ENCODE results near the gene TIE1. TPM values are rescaled to one million over a fixed set of nuclear protein-coding genes. Genes with fewer than 3 reads are reported as not detected.

TIE1 gene
- total RNA-seq, 1 experiment from 2014 or later: 1.2 TPM

DNA sequence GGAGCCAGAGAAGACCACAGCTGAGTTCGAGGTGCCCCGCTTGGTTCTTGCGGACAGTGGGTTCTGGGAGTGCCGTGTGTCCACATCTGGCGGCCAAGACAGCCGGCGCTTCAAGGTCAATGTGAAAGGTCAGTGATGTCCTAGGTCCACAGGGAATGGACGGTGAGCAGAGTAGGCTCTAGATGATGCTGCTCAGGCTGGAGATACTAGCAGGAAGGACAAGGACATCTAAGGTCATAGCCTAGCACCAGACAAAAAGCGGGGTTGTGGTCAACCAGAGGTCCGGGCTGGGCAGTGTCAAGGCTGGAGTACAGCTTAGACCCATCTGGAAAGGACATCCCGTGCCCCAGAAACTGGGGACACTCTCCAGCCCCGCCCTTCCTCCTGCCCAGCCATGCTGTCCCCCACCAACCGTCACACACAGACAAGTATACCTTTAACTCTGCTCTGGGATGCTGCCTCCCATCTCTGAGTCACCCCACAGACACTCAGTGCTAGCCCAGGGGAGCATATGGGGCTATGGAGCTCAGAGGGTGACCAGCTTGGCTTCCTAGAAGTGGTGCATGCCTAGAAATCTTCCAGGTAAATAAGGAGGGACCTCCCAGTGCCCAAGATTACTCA is 8.7 kb downstream of the TIE1 start:
- Histone ChIP-seq H3T11ph (ENCODE audit: low read length) (no peak overlapping the region), H3K9me3 (ENCODE audit: control insufficient read depth, low read depth, low read length) (no peaks in the 10 kb centered on the region), H2BK15ac (ENCODE audit: low read depth, low read length) (no peak overlapping the region), H3K9ac (ENCODE audit: extremely low read depth, insufficient read length, low read length) (no peak overlapping the region), H3K4ac (ENCODE audit: low read depth, low read length) (no peak overlapping the region), H2BK120ac (ENCODE audit: low read depth, low read length, poor library complexity, severe bottlenecking) (no peak overlapping the region), H4K8ac (replicated peaks; ENCODE audit: insufficient read length, low read depth, low read length) (no peak overlapping the region), H2BK20ac (ENCODE audit: low read depth, low read length, poor library complexity, severe bottlenecking) (no peak overlapping the region), H3K56ac (ENCODE audit: insufficient read length, low read depth, low read length) (no peak overlapping the region), H2BK5ac (ENCODE audit: insufficient read length, low read length) (no peak overlapping the region), H3K4me2 (ENCODE audit: insufficient read depth, insufficient read length, low read length) (no peak overlapping the region), H3K18ac (ENCODE audit: insufficient read length, low read depth, low read length) (no peak overlapping the region), H4K91ac (ENCODE audit: insufficient read length, low read depth, low read length) (no peak overlapping the region), H2AK5ac (ENCODE audit: insufficient read length, low read length) (no peak overlapping the region), H4K5ac (ENCODE audit: insufficient read length, low read depth, low read length) (no peak overlapping the region), H3K23me2 (ENCODE audit: insufficient read length, low read depth, low read length, poor library complexity, severe bottlenecking) (no peaks in the 10 kb centered on the region), H3K79me1 (ENCODE audit: insufficient read depth, low read depth, low read length, poor library complexity, severe bottlenecking) (no peaks in the 10 kb centered on the region), H3K27me3 (ENCODE audit: insufficient read depth, low read length) (no peaks in the 10 kb centered on the region), H2AFZ (ENCODE audit: low read length) (no peak overlapping the region), H3K27ac (ENCODE audit: insufficient read length, low read depth, low read length) (no peak overlapping the region), H4K20me1 (ENCODE audit: control insufficient read depth, insufficient read depth, insufficient read length) (no peaks in the 10 kb centered on the region), H3K23ac (ENCODE audit: insufficient read length, low read depth, low read length) (no peak overlapping the region), H2BK12ac (ENCODE audit: insufficient read length, low read depth, low read length) (no peak overlapping the region), H3K79me2 (ENCODE audit: insufficient read depth, low read length) (no peaks in the 10 kb centered on the region), H3K14ac (ENCODE audit: insufficient read depth, low read length) (no peak overlapping the region; the same call in 1 of the 2 replicates), H3K4me1 (ENCODE audit: insufficient read depth, low read length) (no peaks in the 10 kb centered on the region)
- Mint-ChIP-seq H3K9me3 (no peaks in the 10 kb centered on the region), H3K4me3 (no peak overlapping the region), H3K4me1 (peaks cover under 1 to 4% of the 10 kb centered on the region in 2 experiments; a peak in 3 of 4 replicates), H3K27ac (no peak overlapping the region), H3K27me3 (ENCODE audit: low read depth) (peaks cover 16% of the 10 kb centered on the region), H3K36me3 (ENCODE audit: insufficient read depth in 1 of 3, low read depth in 3 of 3) (no peaks in the 10 kb centered on the region; a peak in 1 of 7 replicates)
- WGBS (ENCODE audit: extremely low coverage, insufficient read length, low lambda C conversion rate): no CpG with 5 or more reads among the region's 13 CpGs
- TF ChIP-seq, protein P1, sequence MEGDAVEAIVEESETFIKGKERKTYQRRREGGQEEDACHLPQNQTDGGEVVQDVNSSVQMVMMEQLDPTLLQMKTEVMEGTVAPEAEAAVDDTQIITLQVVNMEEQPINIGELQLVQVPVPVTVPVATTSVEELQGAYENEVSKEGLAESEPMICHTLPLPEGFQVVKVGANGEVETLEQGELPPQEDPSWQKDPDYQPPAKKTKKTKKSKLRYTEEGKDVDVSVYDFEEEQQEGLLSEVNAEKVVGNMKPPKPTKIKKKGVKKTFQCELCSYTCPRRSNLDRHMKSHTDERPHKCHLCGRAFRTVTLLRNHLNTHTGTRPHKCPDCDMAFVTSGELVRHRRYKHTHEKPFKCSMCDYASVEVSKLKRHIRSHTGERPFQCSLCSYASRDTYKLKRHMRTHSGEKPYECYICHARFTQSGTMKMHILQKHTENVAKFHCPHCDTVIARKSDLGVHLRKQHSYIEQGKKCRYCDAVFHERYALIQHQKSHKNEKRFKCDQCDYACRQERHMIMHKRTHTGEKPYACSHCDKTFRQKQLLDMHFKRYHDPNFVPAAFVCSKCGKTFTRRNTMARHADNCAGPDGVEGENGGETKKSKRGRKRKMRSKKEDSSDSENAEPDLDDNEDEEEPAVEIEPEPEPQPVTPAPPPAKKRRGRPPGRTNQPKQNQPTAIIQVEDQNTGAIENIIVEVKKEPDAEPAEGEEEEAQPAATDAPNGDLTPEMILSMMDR (conservative IDR thresholded peaks at IDR 0.05): no peak
- DNase-seq: no peak
